GM23338 (cell line): ENCODE results near the gene MRPS5. TPM values are rescaled to one million over a fixed set of nuclear protein-coding genes. Genes with fewer than 3 reads are reported as not detected.

Experiments
- ATAC-seq: fragments of 200-7000 bp; cut with Tn5 transposase; 3 replicates; pipeline ENCODE4 v1.9.1; 2020
- DNase-seq: peaks from one replicate; pipeline ENCODE4 v3.0.0-alpha.2; 2015; ENCODE audit warnings: low spot score
- H2AFZ ChIP-seq: fragments of 200-600 bp; sonication (generic); 2 replicates; pipeline ENCODE4 v1.8.0; 2016; ENCODE audit warnings: antibody characterized with exemption, mild to moderate bottlenecking, moderate library complexity
- H3F3A ChIP-seq: fragments of 200-600 bp; sonication (generic); replicated peaks from 2 replicates; pipeline ENCODE4 v1.8.0; 2017; ENCODE audit warnings: antibody characterized with exemption, mixed run types, low read depth
- H3K27ac ChIP-seq: fragments of 200-600 bp; sonication (generic); 2 replicates; pipeline ENCODE4 v1.6.1; 2016; ENCODE audit warnings: low read depth
- H3K27me3 ChIP-seq: fragments of 200-600 bp; sonication (generic); 2 replicates; pipeline ENCODE4 v1.8.0; 2016; ENCODE audit warnings: mild to moderate bottlenecking, mixed run types, moderate library complexity; ENCODE audit not compliant: insufficient read depth
- H3K36me3 ChIP-seq: fragments of 200-600 bp; sonication (generic); 2 replicates; pipeline ENCODE4 v1.8.0; 2016; ENCODE audit warnings: mild to moderate bottlenecking; ENCODE audit not compliant: insufficient read depth
- H3K4me1 ChIP-seq: fragments of 200-600 bp; sonication (generic); 2 replicates; pipeline ENCODE4 v1.8.0; 2016; ENCODE audit warnings: mild to moderate bottlenecking, moderate library complexity; ENCODE audit not compliant: insufficient read depth
- H3K4me2 ChIP-seq: fragments of 200-600 bp; sonication (generic); 2 replicates; pipeline ENCODE4 v1.7.1; 2017; ENCODE audit warnings: mixed run types
- H3K4me3 ChIP-seq: fragments of 200-600 bp; sonication (generic); 2 replicates; pipeline ENCODE4 v1.6.1; 2016; ENCODE audit warnings: mixed run types
- H3K79me2 ChIP-seq: fragments of 200-600 bp; sonication (generic); replicated peaks from 2 replicates; pipeline ENCODE4 v1.8.0; 2017; ENCODE audit warnings: mild to moderate bottlenecking; ENCODE audit not compliant: insufficient read depth
- H3K9me2 ChIP-seq: fragments of 200-600 bp; sonication (generic); 2 replicates; pipeline ENCODE4 v1.8.0; 2017; ENCODE audit not compliant: insufficient read depth
- H4K20me1 ChIP-seq: fragments of 200-600 bp; sonication (generic); replicated peaks from 2 replicates; pipeline ENCODE4 v1.8.0; 2017; ENCODE audit warnings: mild to moderate bottlenecking; ENCODE audit not compliant: insufficient read depth
- H3K27ac Mint-ChIP-seq: 2 replicates; pipeline ENCODE4 v1.8.0; 2020; ENCODE audit warnings: inconsistent platforms, mild to moderate bottlenecking, moderate library complexity, mixed read lengths
- H3K27me3 Mint-ChIP-seq: 3 replicates; pipeline ENCODE4 v1.8.0; 2022; ENCODE audit warnings: low read depth, mild to moderate bottlenecking, moderate library complexity, mixed read lengths, inconsistent platforms; ENCODE audit not compliant: insufficient read depth, poor library complexity
- H3K36me3 Mint-ChIP-seq: 3 replicates; pipeline ENCODE4 v1.8.0; 2021; ENCODE audit warnings: low read depth, mild to moderate bottlenecking, inconsistent platforms, moderate library complexity, mixed read lengths
- H3K4me1 Mint-ChIP-seq: 3 replicates; pipeline ENCODE4 v1.8.0; 2020; ENCODE audit warnings: mild to moderate bottlenecking, inconsistent platforms, mixed read lengths
- H3K4me3 Mint-ChIP-seq: 3 replicates; pipeline ENCODE4 v1.8.0; 2021; ENCODE audit warnings: moderate library complexity, mild to moderate bottlenecking, inconsistent platforms, mixed read lengths
- H3K9me3 Mint-ChIP-seq: 3 replicates; pipeline ENCODE4 v1.8.0; 2020; ENCODE audit warnings: moderate library complexity, mild to moderate bottlenecking, inconsistent platforms, mixed read lengths
- EZH2 ChIP-seq: fragments of 200-600 bp; sonication (generic); IDR thresholded peaks from one replicate; pipeline ENCODE4 v1.8.0; 2017; ENCODE audit warnings: antibody characterized with exemption, mild to moderate bottlenecking, low read depth; ENCODE audit not compliant: unreplicated experiment
- REST ChIP-seq: IDR thresholded peaks from one replicate; pipeline ENCODE4 v1.6.1; 2018; ENCODE audit warnings: antibody characterized with exemption; ENCODE audit not compliant: unreplicated experiment
- ZNF462 ChIP-seq: fragments of 250-450 bp; sonication (Bioruptor Pico); IDR thresholded peaks from 2 replicates; pipeline ENCODE4 v1.5.0; 2020; ENCODE audit warnings: mild to moderate bottlenecking, moderate library complexity
- polyA plus RNA-seq: library from polyadenylated mRNA; unstranded; fragments of >200 nt; fragmentation: Nextera tagmentation; extraction: Ambion mirVana; gene quantifications from 2 replicates; pipeline ENCODE4 v1.2.1, GENCODE V29; 2016
- total RNA-seq: library from RNA; depleted of rRNA; stranded (reverse); fragments of >200 nt; shearing (Covaris generic); gene quantifications from 2 replicates; pipeline ENCODE4 v1.2.3, GENCODE V29; 2014

Gene MRPS5
- total and polyA plus RNA-seq, 2 experiments from 2014 or later = 51.9 to 79.0 TPM

GRCh38 chr2:95143838-95144237, 22.2 kb upstream of the MRPS5 start (continued):
- TF ChIP-seq ZNF462 (CRISPR knock-in tag) (no peak), EZH2 (no peak)

- Histone ChIP-seq H3K4me3 (no peak overlapping the region), H3K27ac (no peak overlapping the region), H3K36me3 (peaks cover 4% of the 10 kb centered on the region; the same call in 1 of the 2 replicates), H3F3A (no peaks in the 10 kb centered on the region), H4K20me1 (no peaks in the 10 kb centered on the region), H2AFZ (no peak overlapping the region), H3K9me2 (no peaks in the 10 kb centered on the region), H3K4me1 (no peaks in the 10 kb centered on the region), H3K27me3 (no peaks in the 10 kb centered on the region), H3K79me2 (no peaks in the 10 kb centered on the region), H3K4me2 (no peak overlapping the region)
- H3K9me3 Mint-ChIP-seq = peaks cover 78% of the 10 kb centered on the region
- no peak overlapping the region for H3K27ac Mint-ChIP-seq
- ATAC-seq (no peak), DNase-seq (no peak)
- H3K4me1 Mint-ChIP-seq = no peaks in the 10 kb centered on the region
- no peaks in the 10 kb centered on the region for H3K27me3 Mint-ChIP-seq
- TF ChIP-seq REST (no peak), ZNF462 (CRISPR knock-in tag) (no peak)
- no peak overlapping the region for H3K4me3 Mint-ChIP-seq
- H3K36me3 Mint-ChIP-seq = peaks cover 26% of the 10 kb centered on the region
Observed at GRCh38 chr2:95138702-95139101, 17.1 kb upstream of the MRPS5 start.
